GM13977 (cell line): ENCODE data around the gene COL9A2.

Experiments
- DNase-seq: peaks from one replicate; pipeline ENCODE4 v3.0.0; 2012; ENCODE audit warnings: low spot score
- in situ Hi-C: fragments of 300-500 bp; cut with MboI; formaldehyde crosslinking; loops from one replicate; pipeline ENCODE4 v1.12.0; 2022; ENCODE audit warnings: low sequenced_read_pairs, low pct_unique_long_range_greater_than_20kb, mixed read lengths, inconsistent platforms; ENCODE audit not compliant: unreplicated experiment
- TF ChIP-seq, protein P1 (sequence below): IDR thresholded peaks from 2 replicates; pipeline ENCODE4 v1.5.1; 2012; ENCODE audit warnings: mild to moderate bottlenecking, control low read depth; ENCODE audit not compliant: insufficient read depth; ENCODE audit errors: extremely low read depth, missing control alignments

The COL9A2 gene

DNA sequence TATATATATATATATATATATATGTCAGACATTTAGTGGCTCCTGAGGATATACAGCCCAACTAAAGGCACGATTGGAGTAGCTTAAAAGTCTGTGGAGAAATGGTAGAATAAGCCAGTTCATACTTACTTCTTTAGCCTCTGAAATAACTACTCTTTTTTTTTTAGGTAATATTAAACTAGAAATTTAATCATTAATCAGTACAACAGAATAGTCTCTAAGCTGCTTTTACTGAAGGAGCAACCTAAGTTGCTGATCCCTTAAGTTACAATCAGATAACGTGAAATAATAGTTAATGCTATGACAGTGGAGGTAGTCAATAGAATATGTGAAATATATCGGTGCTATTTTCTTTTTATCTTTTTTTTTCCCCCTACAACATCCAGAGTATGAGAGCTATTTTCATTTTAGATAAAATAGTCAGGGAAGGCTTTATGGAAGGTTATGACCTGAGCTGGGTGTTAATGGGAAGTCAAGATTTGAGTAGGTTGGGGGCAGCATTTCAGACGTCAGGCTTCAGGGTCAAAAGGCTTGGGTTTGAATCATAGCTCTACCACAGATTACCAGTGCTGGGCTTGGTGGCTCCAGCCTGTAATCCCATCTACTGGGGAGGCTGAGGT, 43.4 kb downstream of the COL9A2 start:
- in situ Hi-C loops = no loop called here
- DNase-seq = no peak
- TF ChIP-seq, protein P1, sequence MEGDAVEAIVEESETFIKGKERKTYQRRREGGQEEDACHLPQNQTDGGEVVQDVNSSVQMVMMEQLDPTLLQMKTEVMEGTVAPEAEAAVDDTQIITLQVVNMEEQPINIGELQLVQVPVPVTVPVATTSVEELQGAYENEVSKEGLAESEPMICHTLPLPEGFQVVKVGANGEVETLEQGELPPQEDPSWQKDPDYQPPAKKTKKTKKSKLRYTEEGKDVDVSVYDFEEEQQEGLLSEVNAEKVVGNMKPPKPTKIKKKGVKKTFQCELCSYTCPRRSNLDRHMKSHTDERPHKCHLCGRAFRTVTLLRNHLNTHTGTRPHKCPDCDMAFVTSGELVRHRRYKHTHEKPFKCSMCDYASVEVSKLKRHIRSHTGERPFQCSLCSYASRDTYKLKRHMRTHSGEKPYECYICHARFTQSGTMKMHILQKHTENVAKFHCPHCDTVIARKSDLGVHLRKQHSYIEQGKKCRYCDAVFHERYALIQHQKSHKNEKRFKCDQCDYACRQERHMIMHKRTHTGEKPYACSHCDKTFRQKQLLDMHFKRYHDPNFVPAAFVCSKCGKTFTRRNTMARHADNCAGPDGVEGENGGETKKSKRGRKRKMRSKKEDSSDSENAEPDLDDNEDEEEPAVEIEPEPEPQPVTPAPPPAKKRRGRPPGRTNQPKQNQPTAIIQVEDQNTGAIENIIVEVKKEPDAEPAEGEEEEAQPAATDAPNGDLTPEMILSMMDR = no peak

DNA sequence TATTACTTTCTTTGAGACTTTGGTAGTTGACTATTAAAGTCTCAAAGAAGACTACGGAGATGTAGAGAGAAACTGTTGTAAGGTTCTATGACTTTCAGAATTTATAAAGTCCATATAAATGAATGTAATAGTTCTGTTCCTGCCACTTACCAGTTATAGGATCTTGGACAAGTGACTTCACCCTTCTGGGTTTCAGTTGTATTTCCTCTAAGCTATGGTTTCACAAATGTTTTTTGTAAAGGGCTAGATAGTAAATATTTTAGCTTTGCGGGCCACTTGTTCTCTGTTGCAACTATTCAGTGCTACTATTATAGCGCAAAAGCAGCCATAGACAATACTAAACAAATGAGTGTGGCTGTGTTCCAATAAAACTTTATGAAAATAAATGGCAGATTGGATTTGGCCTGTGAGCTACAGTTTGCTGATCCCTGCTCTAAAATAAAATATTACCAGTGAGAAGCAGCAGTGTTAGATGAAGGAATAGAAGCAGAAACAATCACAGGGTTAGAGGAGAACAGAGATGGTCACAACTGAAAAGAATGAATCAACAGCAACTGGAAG, 44.4 kb downstream of the COL9A2 start:
- in situ Hi-C loops = no loop called here
- TF ChIP-seq, protein P1 = no peak
- no peak for DNase-seq

DNA sequence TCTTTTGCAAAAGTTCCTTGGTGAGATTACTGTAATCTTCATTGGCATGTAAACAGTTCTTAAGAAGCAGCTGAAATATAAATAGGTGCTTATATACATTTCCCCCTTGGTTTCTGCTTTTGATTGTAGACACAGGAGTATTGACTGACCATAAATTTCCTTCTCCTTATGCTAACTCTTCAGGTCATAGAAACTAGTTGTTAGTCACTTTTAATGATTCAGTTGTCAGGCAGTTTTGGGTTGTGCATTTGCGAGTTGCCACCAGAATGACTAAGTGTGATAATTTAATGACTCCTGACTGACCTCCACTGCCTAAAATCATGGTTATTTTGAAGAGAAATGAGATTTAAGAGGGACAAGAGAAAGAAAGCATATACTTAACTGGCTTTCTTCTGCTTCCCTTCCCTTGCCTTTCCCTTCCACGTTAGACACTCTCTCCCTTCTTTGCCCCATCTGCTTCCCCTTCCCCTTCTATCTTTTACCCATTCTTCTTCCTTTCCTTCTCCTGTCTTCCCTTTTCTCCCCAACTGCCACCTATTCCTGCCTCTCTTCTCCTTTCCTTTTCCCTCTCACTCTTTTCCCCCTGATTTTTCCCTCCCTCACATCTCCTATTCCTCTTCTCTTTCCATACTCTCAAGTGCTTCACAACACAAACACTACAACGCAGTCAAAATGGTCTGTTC, 46.8 kb downstream of the COL9A2 start:
- in situ Hi-C loops = no loop called here
- TF ChIP-seq, protein P1 = no peak
- DNase-seq = no peak

DNA sequence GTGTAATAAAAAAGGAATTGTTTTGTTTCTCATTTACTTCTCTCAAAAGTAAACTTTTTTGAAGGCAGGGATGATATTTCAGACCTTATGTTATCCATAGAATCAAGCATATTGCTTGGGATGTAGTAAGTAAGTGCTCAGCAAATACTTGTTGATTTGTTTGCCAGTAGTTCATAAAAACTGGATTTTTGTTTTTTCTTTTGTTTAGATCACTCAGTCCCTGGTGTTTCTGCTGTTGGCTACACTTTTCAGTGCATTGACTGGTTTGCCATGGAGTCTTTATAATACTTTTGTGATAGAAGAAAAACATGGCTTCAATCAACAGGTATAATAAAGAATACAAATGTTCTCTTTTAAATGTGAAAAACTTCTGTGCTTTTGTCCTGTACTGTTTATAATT, 48.9 kb downstream of the COL9A2 start:
- in situ Hi-C loops = no loop called here
- TF ChIP-seq, protein P1 = no peak
- no peak for DNase-seq

DNA sequence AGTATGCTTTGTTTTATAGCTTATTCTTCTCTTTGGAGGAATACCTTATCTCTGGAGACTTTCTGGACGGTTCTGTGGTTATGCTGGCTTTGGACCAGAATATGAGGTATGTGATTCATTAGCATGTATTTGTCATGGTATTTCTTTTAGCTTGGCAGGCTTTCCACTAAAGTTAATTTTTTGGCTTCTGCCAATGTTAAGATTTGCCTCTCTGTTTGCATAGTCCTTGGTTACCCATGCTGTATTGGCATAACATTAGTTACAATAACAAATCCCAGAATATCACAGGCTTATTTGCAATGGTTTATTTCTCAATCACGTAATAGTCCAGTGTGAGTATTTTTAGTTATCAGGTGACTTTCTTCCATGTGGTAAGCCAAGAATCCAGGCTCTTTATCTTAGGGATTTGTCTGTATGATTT, 49.3 kb downstream of the COL9A2 start:
- DNase-seq = no peak
- TF ChIP-seq, protein P1 = no peak
- in situ Hi-C loops = no loop called here

DNA sequence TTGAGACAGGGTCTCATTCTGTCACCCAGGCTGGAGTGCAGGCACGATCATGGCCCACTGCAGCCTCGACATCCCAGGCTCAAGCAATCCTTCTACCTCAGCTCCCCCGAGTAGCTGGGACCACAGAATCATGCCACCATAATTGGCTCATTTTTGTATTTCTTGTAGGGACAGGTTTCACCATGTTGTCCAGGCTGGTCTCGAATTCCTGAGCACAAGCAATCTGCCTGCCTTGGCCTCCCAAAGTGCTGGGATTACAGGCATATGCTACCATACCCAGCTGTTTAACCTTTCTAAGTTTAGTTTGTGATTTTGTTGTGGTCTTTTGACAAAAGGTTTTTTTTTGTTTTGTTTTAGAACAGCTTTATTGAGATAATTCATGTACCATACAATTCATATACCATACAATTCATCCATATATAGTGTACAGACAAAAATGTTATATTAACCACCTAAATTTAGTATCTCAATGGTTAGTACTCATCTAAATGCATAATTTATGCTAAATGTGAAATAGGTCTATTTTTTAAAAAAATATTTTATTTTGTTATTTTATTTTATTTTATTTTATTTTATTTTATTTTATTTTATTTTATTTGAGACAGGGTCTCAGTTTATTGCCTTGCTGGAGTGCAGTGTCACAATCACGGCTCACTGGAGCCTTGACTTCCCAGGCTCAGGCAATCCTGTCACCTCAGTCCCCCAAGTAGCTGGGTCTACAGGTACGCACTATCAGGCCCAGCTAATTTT, 50.1 kb downstream of the COL9A2 start:
- DNase-seq = no peak
- in situ Hi-C loops = no loop called here
- TF ChIP-seq, protein P1 = no peak
